Nephron (organoid): ENCODE data around the gene SELENOO.

Experiments used
- H3K27ac Mint-ChIP-seq, 3 experiments: 2 replicates each; pipeline ENCODE4 v1.8.0; 2020; ENCODE audit warnings: mixed read lengths in 3 of 3, mild to moderate bottlenecking in 2 of 3, moderate library complexity in 1 of 3
- H3K27me3 Mint-ChIP-seq: 2 replicates; pipeline ENCODE4 v1.8.0; 2021; ENCODE audit warnings: low read depth, mild to moderate bottlenecking, moderate library complexity, mixed read lengths
- H3K36me3 Mint-ChIP-seq: 2 replicates; pipeline ENCODE4 v1.8.0; 2020; ENCODE audit warnings: low read depth, mixed read lengths
- H3K4me1 Mint-ChIP-seq: 2 replicates; pipeline ENCODE4 v1.8.0; 2020; ENCODE audit warnings: mixed read lengths
- H3K4me3 Mint-ChIP-seq, 3 experiments: 2 replicates each; pipeline ENCODE4 v1.8.0; 2020; ENCODE audit warnings: mild to moderate bottlenecking in 3 of 3, mixed read lengths in 3 of 3, moderate library complexity in 2 of 3
- H3K9me3 Mint-ChIP-seq: 2 replicates; pipeline ENCODE4 v1.8.0; 2020; ENCODE audit warnings: mixed read lengths
- TF ChIP-seq, protein P1 (sequence below), 3 experiments: fragments of 200-600 bp; sonication (generic); IDR thresholded peaks; one replicate each; pipeline ENCODE4 v1.5.0; 2021; ENCODE audit warnings: antibody characterized with exemption in 3 of 3; ENCODE audit not compliant: unreplicated experiment in 3 of 3

SELENOO gene

DNA sequence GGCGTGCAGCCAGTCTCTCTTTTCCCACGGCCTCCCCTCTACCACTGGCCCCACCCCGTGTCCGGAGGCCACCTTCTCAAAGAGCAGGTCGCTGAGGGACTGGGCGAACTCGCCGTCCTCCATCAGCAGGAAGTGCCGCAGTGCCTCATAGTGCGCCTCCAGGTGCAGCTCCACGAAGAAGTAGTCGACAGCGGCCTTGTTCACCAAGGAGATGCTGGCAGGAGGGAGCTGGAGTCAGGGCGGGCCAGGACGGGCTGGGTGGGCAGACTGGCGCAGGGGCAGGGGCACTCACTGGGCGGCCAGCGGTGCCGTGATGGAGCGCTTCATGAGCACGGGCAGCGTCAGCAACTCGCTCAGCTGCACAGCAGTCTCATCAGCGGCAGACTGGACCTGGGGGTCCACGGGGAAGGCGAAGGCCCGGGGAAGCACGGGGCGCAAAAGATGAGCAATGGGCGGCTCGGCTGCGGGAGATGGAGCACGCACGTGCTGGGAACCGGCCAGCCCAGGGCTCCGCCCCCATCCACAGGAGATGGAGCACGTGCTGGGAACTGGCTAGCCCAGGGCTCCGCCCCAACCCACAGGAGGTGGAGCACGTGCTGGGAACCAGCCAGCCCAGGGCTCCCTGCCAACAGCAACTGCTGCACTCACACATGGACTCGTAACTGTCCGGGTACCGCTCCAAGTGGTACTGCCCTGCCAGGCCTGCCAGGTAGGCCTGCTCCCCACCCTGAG is 18.4 kb downstream of the SELENOO start:
- Mint-ChIP-seq H3K4me3 (no peak overlapping the region), H3K36me3 (peaks cover 23% of the 10 kb centered on the region), H3K9me3 (no peaks in the 10 kb centered on the region), H3K4me1 (peaks cover 5% of the 10 kb centered on the region), H3K27me3 (no peaks in the 10 kb centered on the region), H3K27ac (no peak overlapping the region)
- TF ChIP-seq, protein P1, sequence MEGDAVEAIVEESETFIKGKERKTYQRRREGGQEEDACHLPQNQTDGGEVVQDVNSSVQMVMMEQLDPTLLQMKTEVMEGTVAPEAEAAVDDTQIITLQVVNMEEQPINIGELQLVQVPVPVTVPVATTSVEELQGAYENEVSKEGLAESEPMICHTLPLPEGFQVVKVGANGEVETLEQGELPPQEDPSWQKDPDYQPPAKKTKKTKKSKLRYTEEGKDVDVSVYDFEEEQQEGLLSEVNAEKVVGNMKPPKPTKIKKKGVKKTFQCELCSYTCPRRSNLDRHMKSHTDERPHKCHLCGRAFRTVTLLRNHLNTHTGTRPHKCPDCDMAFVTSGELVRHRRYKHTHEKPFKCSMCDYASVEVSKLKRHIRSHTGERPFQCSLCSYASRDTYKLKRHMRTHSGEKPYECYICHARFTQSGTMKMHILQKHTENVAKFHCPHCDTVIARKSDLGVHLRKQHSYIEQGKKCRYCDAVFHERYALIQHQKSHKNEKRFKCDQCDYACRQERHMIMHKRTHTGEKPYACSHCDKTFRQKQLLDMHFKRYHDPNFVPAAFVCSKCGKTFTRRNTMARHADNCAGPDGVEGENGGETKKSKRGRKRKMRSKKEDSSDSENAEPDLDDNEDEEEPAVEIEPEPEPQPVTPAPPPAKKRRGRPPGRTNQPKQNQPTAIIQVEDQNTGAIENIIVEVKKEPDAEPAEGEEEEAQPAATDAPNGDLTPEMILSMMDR (IDR thresholded peaks at IDR 0.05; ENCODE audit: unreplicated experiment in 3 of 3), result no peak

DNA sequence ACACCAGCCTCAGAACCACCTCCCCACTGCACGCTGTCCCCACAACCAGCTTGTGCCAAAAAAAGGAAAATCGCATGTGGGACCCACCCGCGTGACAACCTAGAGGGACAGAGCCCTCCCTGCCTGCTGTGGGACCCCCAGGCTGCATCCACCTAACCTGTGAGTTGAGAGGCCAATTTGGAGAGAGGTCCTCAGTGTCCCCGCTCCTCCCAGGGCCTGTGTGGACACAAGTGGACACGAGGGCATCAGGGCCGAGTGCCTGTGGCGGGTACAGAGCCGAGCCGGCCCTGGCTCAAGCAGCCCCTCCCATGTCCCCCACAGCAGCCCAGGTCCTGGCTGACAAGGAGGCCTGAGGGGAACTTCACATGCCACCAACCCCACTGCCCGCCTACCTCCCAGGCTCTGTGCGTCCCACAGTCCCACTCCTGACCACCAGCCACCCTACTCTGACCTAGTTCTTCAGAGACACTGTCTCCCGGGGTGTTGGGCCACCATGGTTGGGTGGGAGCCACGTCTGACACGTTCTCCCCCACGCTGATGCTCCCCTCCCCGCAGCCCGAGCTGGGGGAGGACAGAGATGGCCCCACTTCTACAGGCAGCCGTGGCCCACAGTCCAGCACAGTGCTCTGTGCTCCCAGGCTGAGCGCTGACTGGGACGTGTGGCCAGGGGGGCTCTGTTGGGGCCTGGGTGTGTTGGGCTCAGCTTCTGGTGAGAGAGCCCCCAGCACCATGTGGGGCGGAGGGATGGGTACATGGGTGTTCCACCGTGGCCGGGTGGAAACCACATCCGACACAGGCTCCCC is 19.2 kb downstream of the SELENOO start:
- H3K4me1 Mint-ChIP-seq, result peaks cover 1% of the 10 kb centered on the region
- TF ChIP-seq, protein P1 (IDR thresholded peaks at IDR 0.05; ENCODE audit: unreplicated experiment in 3 of 3), result no peak
- H3K9me3 Mint-ChIP-seq, result no peaks in the 10 kb centered on the region
- no peak overlapping the region for H3K27ac Mint-ChIP-seq
- no peak overlapping the region for H3K4me3 Mint-ChIP-seq
- peaks cover 19% of the 10 kb centered on the region for H3K36me3 Mint-ChIP-seq
- no peaks in the 10 kb centered on the region for H3K27me3 Mint-ChIP-seq

DNA sequence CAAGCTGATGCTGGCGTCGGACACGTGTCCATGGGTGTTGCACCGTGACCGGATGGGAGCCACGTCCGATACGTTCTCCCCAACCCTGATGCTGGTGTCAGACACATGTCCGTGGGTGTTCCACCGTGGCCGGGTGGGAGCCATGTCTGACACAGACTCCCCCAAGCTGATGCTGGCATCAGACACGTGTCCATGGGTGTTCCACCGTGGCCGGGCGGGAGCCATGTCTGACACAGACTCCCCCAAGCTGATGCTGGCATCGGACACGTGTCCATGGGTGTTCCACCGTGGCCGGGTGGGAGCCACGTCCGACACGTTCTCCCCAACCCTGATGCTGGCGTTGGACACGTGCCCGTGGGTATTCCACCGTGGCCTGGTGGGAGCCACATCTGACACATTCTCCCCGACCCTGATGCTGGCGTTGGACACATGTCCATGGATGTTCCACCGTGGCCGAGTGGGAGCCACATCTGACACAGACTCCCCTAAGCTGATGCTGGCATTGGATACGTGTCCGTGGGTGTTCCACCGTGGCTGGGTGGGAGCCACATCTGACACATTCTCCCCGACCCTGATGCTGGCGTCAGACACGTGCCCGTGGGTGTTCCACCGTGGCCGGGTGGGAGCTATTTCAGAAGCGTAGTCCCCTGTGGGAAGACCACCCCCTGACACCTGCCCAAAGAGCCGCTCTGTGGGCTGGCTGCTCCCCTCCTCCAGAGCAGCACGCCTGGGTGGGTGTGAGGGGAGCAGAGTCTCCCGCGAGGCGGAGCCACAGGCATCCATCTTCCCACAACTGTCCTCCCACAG is 20.0 kb downstream of the SELENOO start:
- Mint-ChIP-seq H3K27ac (no peak overlapping the region), H3K27me3 (no peaks in the 10 kb centered on the region), H3K4me1 (no peaks in the 10 kb centered on the region), H3K36me3 (peaks cover 21% of the 10 kb centered on the region), H3K9me3 (no peaks in the 10 kb centered on the region), H3K4me3 (no peak overlapping the region)
- TF ChIP-seq, protein P1 (IDR thresholded peaks at IDR 0.05; ENCODE audit: unreplicated experiment in 3 of 3), result no peak

DNA sequence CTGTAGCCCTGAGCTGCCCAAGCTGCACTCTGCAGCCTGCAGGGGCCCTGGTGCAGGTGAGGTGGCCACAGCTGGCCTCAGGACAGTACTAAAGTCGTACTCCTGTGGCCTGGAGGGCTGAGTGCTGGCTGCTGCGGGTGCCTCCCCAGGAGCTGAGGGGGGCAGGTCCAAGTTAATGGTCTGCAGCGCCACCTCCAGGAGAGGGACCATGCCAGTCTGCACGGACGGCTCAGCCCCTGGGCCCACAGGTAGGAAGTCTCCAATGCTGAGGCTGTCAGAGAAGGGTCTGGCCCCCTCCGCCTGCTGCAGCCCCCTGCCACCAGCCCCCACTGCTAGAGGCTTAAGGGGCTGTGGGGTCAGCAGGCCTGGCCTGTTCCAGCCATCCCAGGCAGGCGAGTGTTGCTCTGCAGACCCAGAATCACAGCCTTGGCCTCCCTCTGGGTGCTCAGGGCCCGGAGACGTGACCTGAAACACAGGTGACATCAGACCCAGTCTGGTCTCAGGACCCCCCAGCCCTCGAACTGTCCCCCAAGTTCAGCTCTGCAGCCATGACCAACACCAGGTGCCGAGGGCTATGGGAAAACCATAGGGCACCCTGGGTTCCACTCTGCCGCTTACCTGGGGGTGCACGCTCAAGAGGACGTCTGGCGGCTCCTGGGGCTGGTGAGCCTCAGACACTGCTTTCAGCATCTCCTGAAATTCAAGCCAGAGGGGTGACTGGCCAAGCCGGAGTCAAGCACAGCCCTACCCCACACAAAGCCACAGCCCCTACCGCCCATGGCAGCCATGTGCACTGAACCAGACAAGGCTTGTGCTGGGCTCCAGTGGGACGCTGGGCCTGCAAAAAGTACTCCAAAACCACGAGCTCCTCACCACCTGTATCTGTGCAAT is 20.8 kb downstream of the SELENOO start:
- Mint-ChIP-seq H3K27me3 (no peaks in the 10 kb centered on the region), H3K4me3 (no peak overlapping the region), H3K36me3 (peaks cover 22% of the 10 kb centered on the region), H3K4me1 (no peaks in the 10 kb centered on the region), H3K9me3 (no peaks in the 10 kb centered on the region), H3K27ac (no peak overlapping the region)
- TF ChIP-seq, protein P1 (IDR thresholded peaks at IDR 0.05; ENCODE audit: unreplicated experiment in 3 of 3), result no peak

DNA sequence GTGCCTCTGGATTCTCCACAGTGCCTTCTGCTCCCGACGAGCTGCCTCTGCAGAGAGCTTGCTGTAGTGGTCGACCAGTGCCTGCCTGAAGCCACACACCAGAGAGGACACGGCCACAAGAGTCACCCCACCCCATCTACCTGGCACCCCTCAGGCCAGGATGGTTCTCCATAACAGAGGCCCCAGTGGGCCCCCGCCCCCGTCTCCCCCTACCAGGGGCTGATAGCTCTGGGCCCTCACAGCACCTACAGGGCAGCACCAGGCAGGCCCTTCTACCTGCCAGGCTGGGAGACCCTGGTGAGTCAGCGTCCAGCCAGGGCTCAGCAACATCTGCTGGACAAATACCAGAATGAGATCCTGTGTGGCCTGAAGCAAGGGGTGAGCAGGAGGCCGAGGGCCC is 21.7 kb downstream of the SELENOO start:
- TF ChIP-seq, protein P1 (IDR thresholded peaks at IDR 0.05; ENCODE audit: unreplicated experiment in 3 of 3), result no peak
- Mint-ChIP-seq H3K9me3 (no peaks in the 10 kb centered on the region), H3K36me3 (peaks cover 26% of the 10 kb centered on the region)

More for the DNA sequence above, 21.7 kb downstream of the SELENOO start:
- Mint-ChIP-seq H3K27me3 (no peaks in the 10 kb centered on the region), H3K4me1 (no peaks in the 10 kb centered on the region), H3K27ac (no peak overlapping the region), H3K4me3 (no peak overlapping the region)
